Fibroblast of lung (primary cell): ENCODE data around the gene TBPL2. TPM values are rescaled to one million over a fixed set of nuclear protein-coding genes. Genes with fewer than 3 reads are reported as not detected.

Experiments used
- DNase-seq, 2 donors: peaks; one replicate each; pipeline versions ENCODE4 v3.0.0 to v3.0.0-alpha.2; 2010; ENCODE audit warnings: low read depth in 2 of 2
- H2AFZ ChIP-seq: 2 replicates; pipeline ENCODE4 v1.5.1; 2012; ENCODE audit warnings: low read length, control low read depth, inconsistent platforms
- H3K27ac ChIP-seq: 2 replicates; pipeline ENCODE4 v1.5.1; 2011; ENCODE audit warnings: low read length, control low read depth; ENCODE audit not compliant: insufficient read depth
- H3K27me3 ChIP-seq: 2 replicates; pipeline ENCODE4 v1.5.1; 2011; ENCODE audit warnings: mild to moderate bottlenecking, low read length; ENCODE audit not compliant: control insufficient read depth, insufficient read depth
- H3K36me3 ChIP-seq: 2 replicates; pipeline ENCODE4 v1.5.1; 2011; ENCODE audit warnings: low read length; ENCODE audit not compliant: control insufficient read depth, insufficient read depth
- H3K4me1 ChIP-seq: 2 replicates; pipeline ENCODE4 v1.5.1; 2011; ENCODE audit warnings: low read length; ENCODE audit not compliant: control insufficient read depth, insufficient read depth; ENCODE audit errors: extremely low read depth
- H3K4me2 ChIP-seq: 2 replicates; pipeline ENCODE4 v1.5.1; 2011; ENCODE audit warnings: low read length, control low read depth; ENCODE audit not compliant: insufficient read depth; ENCODE audit errors: extremely low read depth
- H3K4me3 ChIP-seq, 4 experiments: fragments of 200-600 bp in 1 of 4; sonication (generic) in 1 of 4; replicated peaks in 1 of 4; 2 replicates each; pipeline ENCODE4 v1.5.1; 2011 to 2016; ENCODE audit warnings: low read length in 4 of 4, low read depth in 3 of 4, mild to moderate bottlenecking in 3 of 4, control low read depth in 2 of 4, inconsistent platforms in 1 of 4, mixed read lengths in 1 of 4; ENCODE audit not compliant: insufficient read depth in 1 of 4; ENCODE audit errors: control extremely low read depth in 1 of 4
- H3K79me2 ChIP-seq: 2 replicates; pipeline ENCODE4 v1.5.1; 2012; ENCODE audit warnings: mild to moderate bottlenecking, low read length, inconsistent platforms; ENCODE audit not compliant: control insufficient read depth, insufficient read depth
- H3K9ac ChIP-seq: 2 replicates; pipeline ENCODE4 v1.5.1; 2011; ENCODE audit warnings: mild to moderate bottlenecking, low read length, control low read depth; ENCODE audit not compliant: insufficient read depth
- H3K9me3 ChIP-seq: 2 replicates; pipeline ENCODE4 v1.5.1; 2012; ENCODE audit warnings: low read depth, low read length; ENCODE audit not compliant: control insufficient read depth, insufficient read depth
- H4K20me1 ChIP-seq: 2 replicates; pipeline ENCODE4 v1.5.1; 2011; ENCODE audit warnings: low read length; ENCODE audit not compliant: control insufficient read depth, insufficient read depth; ENCODE audit errors: extremely low read depth
- EZH2 ChIP-seq: IDR thresholded peaks from 2 replicates; pipeline ENCODE4 v1.5.1; 2012; ENCODE audit warnings: low read length, control low read depth, mild to moderate bottlenecking; ENCODE audit errors: missing control alignments
- polyA plus RNA-seq, 2 donors: library from polyadenylated mRNA; depleted of rRNA in 1 of 2; stranded (reverse) in 1 of 2; unstranded in 1 of 2; fragments of >200 nt; gene quantifications; 2 replicates each; pipeline ENCODE4 v1.2.1, GENCODE V29; 2011 to 2012; ENCODE audit warnings: missing spikeins in 1 of 2
- total RNA-seq: library from RNA; depleted of rRNA; stranded (reverse); fragments of >200 nt; gene quantifications from 2 replicates; pipeline ENCODE4 v1.2.1, GENCODE V29; 2014
- TF ChIP-seq, protein P1 (sequence below), 2 donors: IDR thresholded peaks in 1 of 2; conservative IDR thresholded peaks in 1 of 2; 1 replicate in 1 of 2; 2 replicates in 1 of 2; pipeline ENCODE4 v1.5.1; 2011 to 2012; ENCODE audit warnings: low read length in 2 of 2, control low read depth in 1 of 2, inconsistent platforms in 1 of 2, low read depth in 1 of 2, mild to moderate bottlenecking in 1 of 2

TBPL2 gene
- total and polyA plus RNA-seq, 2 donors (not counting 1 experiment from before 2014, with no cell fraction given) = not detected

DNA sequence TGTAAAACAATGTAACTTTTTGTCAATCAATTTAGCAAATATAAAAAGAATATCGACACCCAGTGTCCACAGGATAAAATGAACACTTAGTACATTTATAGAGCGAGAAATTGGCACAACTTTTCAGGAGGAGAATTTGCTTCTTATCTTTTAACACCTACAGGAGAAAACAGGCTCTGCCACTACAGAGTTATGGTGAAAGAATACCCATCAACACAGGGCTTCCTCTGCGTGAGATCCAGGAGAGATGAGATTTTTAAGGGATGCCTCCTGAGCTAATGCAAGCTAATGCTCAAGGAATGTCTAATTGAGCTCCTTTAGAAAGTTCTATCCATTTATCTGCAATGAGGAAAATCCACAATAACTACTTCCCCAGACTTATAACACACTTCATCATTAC is 7.8 kb downstream of the TBPL2 start:
- Histone ChIP-seq H3K36me3 (no peaks in the 10 kb centered on the region), H3K4me3 (no peak overlapping the region), H3K9ac (no peak overlapping the region), H2AFZ (no peak overlapping the region), H3K4me1 (no peaks in the 10 kb centered on the region), H3K27me3 (peaks cover 2% of the 10 kb centered on the region), H4K20me1 (no peaks in the 10 kb centered on the region), H3K9me3 (no peaks in the 10 kb centered on the region), H3K27ac (no peak overlapping the region), H3K79me2 (no peaks in the 10 kb centered on the region), H3K4me2 (no peak overlapping the region)
- no peak for TF ChIP-seq EZH2
- TF ChIP-seq, protein P1, sequence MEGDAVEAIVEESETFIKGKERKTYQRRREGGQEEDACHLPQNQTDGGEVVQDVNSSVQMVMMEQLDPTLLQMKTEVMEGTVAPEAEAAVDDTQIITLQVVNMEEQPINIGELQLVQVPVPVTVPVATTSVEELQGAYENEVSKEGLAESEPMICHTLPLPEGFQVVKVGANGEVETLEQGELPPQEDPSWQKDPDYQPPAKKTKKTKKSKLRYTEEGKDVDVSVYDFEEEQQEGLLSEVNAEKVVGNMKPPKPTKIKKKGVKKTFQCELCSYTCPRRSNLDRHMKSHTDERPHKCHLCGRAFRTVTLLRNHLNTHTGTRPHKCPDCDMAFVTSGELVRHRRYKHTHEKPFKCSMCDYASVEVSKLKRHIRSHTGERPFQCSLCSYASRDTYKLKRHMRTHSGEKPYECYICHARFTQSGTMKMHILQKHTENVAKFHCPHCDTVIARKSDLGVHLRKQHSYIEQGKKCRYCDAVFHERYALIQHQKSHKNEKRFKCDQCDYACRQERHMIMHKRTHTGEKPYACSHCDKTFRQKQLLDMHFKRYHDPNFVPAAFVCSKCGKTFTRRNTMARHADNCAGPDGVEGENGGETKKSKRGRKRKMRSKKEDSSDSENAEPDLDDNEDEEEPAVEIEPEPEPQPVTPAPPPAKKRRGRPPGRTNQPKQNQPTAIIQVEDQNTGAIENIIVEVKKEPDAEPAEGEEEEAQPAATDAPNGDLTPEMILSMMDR (conservative IDR thresholded peaks at IDR 0.05 in 1 of 2, IDR thresholded peaks at IDR 0.05 in 1 of 2; ENCODE audit: low read depth in 1 of 2, low read length in 2 of 2) = no peak
- DNase-seq = no peak

DNA sequence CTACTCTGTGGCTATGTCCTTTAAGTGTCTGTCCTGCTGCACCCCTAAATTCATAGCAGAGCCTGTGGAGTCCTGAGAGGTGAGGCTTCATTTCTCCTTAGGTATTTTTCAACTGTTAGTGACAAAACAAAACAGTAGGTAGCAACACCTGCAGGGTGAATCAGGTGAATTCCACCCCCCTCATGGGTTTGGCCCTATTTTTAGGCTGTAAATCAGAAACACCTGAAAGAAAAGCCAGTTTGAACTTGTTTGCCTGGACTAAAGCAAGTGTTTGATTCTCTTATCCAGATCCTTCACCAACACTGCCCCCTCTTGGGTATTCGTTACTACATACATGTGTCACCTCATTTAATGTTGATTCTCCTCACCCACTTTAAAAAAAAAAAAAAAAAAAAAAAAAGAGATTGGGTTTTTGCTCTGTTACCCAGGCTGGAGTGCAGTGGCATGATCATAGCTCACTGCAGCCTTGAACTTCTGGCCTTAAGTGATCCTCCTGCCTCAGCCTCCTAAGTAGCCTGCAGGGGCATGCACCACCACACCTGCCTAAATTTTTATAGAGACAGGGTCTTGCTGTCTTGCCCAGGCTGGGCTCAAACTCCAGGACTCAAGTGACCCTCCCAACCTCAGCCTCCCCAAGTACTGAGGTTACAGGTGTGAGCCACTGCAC is 10.3 kb downstream of the TBPL2 start:
- no peaks in the 10 kb centered on the region for H3K9me3 ChIP-seq
- H3K79me2 ChIP-seq = no peaks in the 10 kb centered on the region
- H4K20me1 ChIP-seq = no peaks in the 10 kb centered on the region
- no peak overlapping the region for H3K27ac ChIP-seq
- TF ChIP-seq, protein P1 (conservative IDR thresholded peaks at IDR 0.05 in 1 of 2, IDR thresholded peaks at IDR 0.05 in 1 of 2; ENCODE audit: low read depth in 1 of 2, low read length in 2 of 2) = peak; percentile 46 to 53
- no peak for TF ChIP-seq EZH2
- no peak overlapping the region for H2AFZ ChIP-seq
- no peak overlapping the region for H3K9ac ChIP-seq
- no peak overlapping the region for H3K4me3 ChIP-seq
- no peaks in the 10 kb centered on the region for H3K4me1 ChIP-seq
- peaks cover 2% of the 10 kb centered on the region for H3K27me3 ChIP-seq
- H3K4me2 ChIP-seq = no peak overlapping the region
- peak; percentile 73 to 88 for DNase-seq
- no peaks in the 10 kb centered on the region for H3K36me3 ChIP-seq

DNA sequence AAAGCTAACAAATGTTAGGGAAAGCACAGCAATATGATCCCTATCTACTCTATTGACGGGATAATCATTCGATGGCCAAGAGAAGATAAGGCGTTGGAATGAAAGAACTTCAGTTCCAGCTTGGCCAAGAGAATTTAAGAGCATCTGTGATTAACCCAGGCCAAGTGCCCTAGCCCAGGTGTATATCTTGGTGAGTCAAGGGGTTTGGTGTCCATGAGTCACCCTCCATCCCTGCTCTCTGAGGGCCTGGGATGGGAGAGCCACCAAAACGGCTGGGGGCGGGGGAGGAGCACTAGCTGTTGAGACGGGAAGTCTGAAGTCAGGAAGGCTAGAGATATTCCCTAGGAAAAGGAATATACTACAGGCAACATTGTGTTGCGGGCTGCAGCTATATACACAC is 13.0 kb downstream of the TBPL2 start:
- Histone ChIP-seq H3K9me3 (no peaks in the 10 kb centered on the region), H3K4me2 (peak overlapping the region; percentile 23), H3K4me1 (no peaks in the 10 kb centered on the region), H3K36me3 (no peaks in the 10 kb centered on the region), H3K27ac (no peak overlapping the region), H3K9ac (no peak overlapping the region), H4K20me1 (no peaks in the 10 kb centered on the region), H3K4me3 (no peak overlapping the region), H3K27me3 (no peaks in the 10 kb centered on the region), H3K79me2 (no peaks in the 10 kb centered on the region), H2AFZ (no peak overlapping the region)
- peak in 1 of 2 donors; percentile 58 for DNase-seq
- no peak for TF ChIP-seq EZH2
- TF ChIP-seq, protein P1 (conservative IDR thresholded peaks at IDR 0.05 in 1 of 2, IDR thresholded peaks at IDR 0.05 in 1 of 2; ENCODE audit: low read depth in 1 of 2, low read length in 2 of 2) = no peak
